H1 (cell line): Measurements from ENCODE around the gene PPFIA2. TPM values are rescaled to one million over a fixed set of nuclear protein-coding genes. Genes with fewer than 3 reads are reported as not detected.

Source experiments
- CTCF ChIA-PET: fragments of 300-600 bp; sonication (Branson Sonifier 250); formaldehyde crosslinking; loops from one replicate; lab custom pipeline; 2021; ENCODE audit not compliant: partially characterized antibody; lab: Charles Lee
- POLR2A ChIA-PET: fragments of 300-600 bp; sonication (Branson Sonifier 250); formaldehyde crosslinking; loops from one replicate; lab custom pipeline; 2021; ENCODE audit warnings: inconsistent platforms; ENCODE audit not compliant: partially characterized antibody; lab: Charles Lee
- DNase-seq, 2 experiments: peaks; one replicate each; pipeline versions ENCODE4 v3.0.0 to v3.0.0-alpha.2; 2010 to 2022; ENCODE audit warnings: low spot score in 2 of 2, low read depth in 1 of 2, mixed read lengths in 1 of 2
- FAIRE-seq: peaks from 2 replicates; lab custom pipeline; 2011; peaks lifted over from hg19 to GRCh38; lab: Jason Lieb, UNC
- H2AFZ ChIP-seq: 2 replicates; pipeline ENCODE4 v1.8.1; 2012; ENCODE audit warnings: low read length, inconsistent platforms
- H2AK5ac ChIP-seq: 2 replicates; pipeline ENCODE4 v1.6.1; 2013; ENCODE audit warnings: low read depth, low read length
- H2BK120ac ChIP-seq: replicated peaks from 2 replicates; pipeline ENCODE3; 2013; ENCODE audit warnings: low read depth, low read length, inconsistent platforms
- H2BK12ac ChIP-seq: 2 replicates; pipeline ENCODE4 v1.6.1; 2013; ENCODE audit warnings: low read depth, low read length
- H2BK15ac ChIP-seq: 2 replicates; pipeline ENCODE4 v1.6.1; 2013; ENCODE audit warnings: low read length
- H2BK20ac ChIP-seq: 2 replicates; pipeline ENCODE4 v1.6.1; 2013; ENCODE audit warnings: low read length
- H2BK5ac ChIP-seq: 2 replicates; pipeline ENCODE4 v1.6.1; 2013; ENCODE audit warnings: low read depth, low read length
- H3K14ac ChIP-seq: 2 replicates; pipeline ENCODE4 v1.6.1; 2013; ENCODE audit warnings: inconsistent platforms; ENCODE audit not compliant: insufficient read length
- H3K18ac ChIP-seq: 2 replicates; pipeline ENCODE4 v1.6.1; 2013; ENCODE audit warnings: low read length; ENCODE audit errors: extremely low read depth
- H3K23ac ChIP-seq: 2 replicates; pipeline ENCODE4 v1.6.1; 2013; ENCODE audit warnings: inconsistent platforms; ENCODE audit not compliant: insufficient read length
- H3K23me2 ChIP-seq: 2 replicates; pipeline ENCODE4 v1.6.1; 2013; ENCODE audit warnings: low read depth, low read length
- H3K27ac ChIP-seq: 2 replicates; pipeline ENCODE4 v1.6.1; 2011; ENCODE audit warnings: low read depth, low read length, inconsistent platforms
- H3K27me3 ChIP-seq, 4 experiments: replicated peaks in 1 of 4; 1 replicate in 1 of 4; 2 replicates in 3 of 4; pipeline versions ENCODE4 v1.6.1 to v1.8.1; 2011 to 2013; ENCODE audit warnings: low read length in 3 of 4, mild to moderate bottlenecking in 3 of 4, inconsistent platforms in 2 of 4, mixed read lengths in 2 of 4, moderate library complexity in 1 of 4; ENCODE audit not compliant: control insufficient read depth in 3 of 4, insufficient read depth in 3 of 4; ENCODE audit errors: extremely low read depth in 1 of 4
- H3K36me3 ChIP-seq, 4 experiments: 2 replicates each; pipeline versions ENCODE4 v1.6.1 to v1.8.1; 2011 to 2013; ENCODE audit warnings: mild to moderate bottlenecking in 4 of 4, low read length in 3 of 4, moderate library complexity in 2 of 4, control low read depth in 1 of 4, inconsistent platforms in 1 of 4; ENCODE audit not compliant: insufficient read depth in 4 of 4, control insufficient read depth in 2 of 4
- H3K4ac ChIP-seq: replicated peaks from 2 replicates; pipeline ENCODE3; 2013; ENCODE audit warnings: low read length, low read depth, mixed read lengths, inconsistent platforms; ENCODE audit not compliant: insufficient read length
- H3K4me1 ChIP-seq, 4 experiments: replicated peaks in 1 of 4; 1 replicate in 1 of 4; 2 replicates in 3 of 4; pipeline versions ENCODE4 v1.6.1 to v1.8.1; 2011 to 2013; ENCODE audit warnings: low read length in 3 of 4, inconsistent platforms in 2 of 4, mixed read lengths in 1 of 4; ENCODE audit not compliant: insufficient read depth in 4 of 4, control insufficient read depth in 3 of 4
- H3K4me2 ChIP-seq, 2 experiments: 2 replicates each; pipeline versions ENCODE4 v1.6.1 to v1.8.1; 2011 to 2013; ENCODE audit warnings: low read depth in 2 of 2, low read length in 2 of 2, control low read depth in 1 of 2, inconsistent platforms in 1 of 2, mild to moderate bottlenecking in 1 of 2; ENCODE audit not compliant: insufficient read depth in 1 of 2
- H3K4me3 ChIP-seq, 4 experiments: fragments of 200-600, 300-600 bp in 1 of 4; sonication (generic), shearing (Covaris generic), sonication (Bioruptor Twin) in 1 of 4; 2 replicates each; pipeline versions ENCODE4 v1.5.1 to v1.8.1; 2011 to 2016; ENCODE audit warnings: low read length in 4 of 4, low read depth in 3 of 4, control low read depth in 2 of 4, inconsistent platforms in 2 of 4, mild to moderate bottlenecking in 2 of 4, mixed read lengths in 1 of 4, moderate library complexity in 1 of 4; ENCODE audit not compliant: insufficient read depth in 2 of 4; ENCODE audit errors: extremely low read depth in 1 of 4
- H3K56ac ChIP-seq: replicated peaks from 2 replicates; pipeline ENCODE3; 2013; ENCODE audit warnings: low read depth, mild to moderate bottlenecking, mixed read lengths, low read length, inconsistent platforms; ENCODE audit not compliant: insufficient read length
- H3K79me1 ChIP-seq: 2 replicates; pipeline ENCODE4 v1.6.1; 2013; ENCODE audit warnings: low read depth, low read length, control low read depth
- H3K79me2 ChIP-seq, 2 experiments: 2 replicates each; pipeline versions ENCODE4 v1.6.1 to v1.8.1; 2012 to 2013; ENCODE audit warnings: low read length in 2 of 2, mild to moderate bottlenecking in 2 of 2, inconsistent platforms in 1 of 2; ENCODE audit not compliant: insufficient read depth in 2 of 2, control insufficient read depth in 1 of 2
- H3K9ac ChIP-seq, 4 experiments: replicated peaks in 1 of 4; 1 replicate in 1 of 4; 2 replicates in 3 of 4; pipeline versions ENCODE4 v1.6.1 to v1.8.1; 2011 to 2013; ENCODE audit warnings: low read depth in 3 of 4, low read length in 3 of 4, control low read depth in 2 of 4, mild to moderate bottlenecking in 2 of 4, moderate library complexity in 2 of 4, inconsistent platforms in 1 of 4; ENCODE audit errors: extremely low read depth in 1 of 4
- H3K9me3 ChIP-seq, 2 experiments: 2 replicates each; pipeline versions ENCODE4 v1.6.1 to v1.8.1; 2012 to 2013; ENCODE audit warnings: mild to moderate bottlenecking in 2 of 2, moderate library complexity in 2 of 2, control low read depth in 1 of 2, inconsistent platforms in 1 of 2, low read depth in 1 of 2, low read length in 1 of 2, mixed read lengths in 1 of 2; ENCODE audit not compliant: insufficient read depth in 2 of 2
- H4K20me1 ChIP-seq, 2 experiments: replicated peaks in 1 of 2; 2 replicates each; pipeline versions ENCODE3 to v1.8.1; 2011 to 2013; ENCODE audit warnings: inconsistent platforms in 2 of 2, low read length in 2 of 2, mild to moderate bottlenecking in 1 of 2; ENCODE audit not compliant: insufficient read depth in 2 of 2, control insufficient read depth in 1 of 2
- H4K5ac ChIP-seq: 2 replicates; pipeline ENCODE4 v1.6.1; 2013; ENCODE audit warnings: low read length, low read depth, mixed read lengths, inconsistent platforms; ENCODE audit not compliant: insufficient read length
- H4K8ac ChIP-seq: 2 replicates; pipeline ENCODE4 v1.8.0; 2013; ENCODE audit warnings: mild to moderate bottlenecking, moderate library complexity, low read length, inconsistent platforms; ENCODE audit not compliant: insufficient read depth; ENCODE audit errors: extremely low read depth
- H4K91ac ChIP-seq: replicated peaks from 2 replicates; pipeline ENCODE3; 2013; ENCODE audit warnings: low read length, mixed read lengths, inconsistent platforms; ENCODE audit not compliant: insufficient read length
- ASH2L ChIP-seq: fragments of 200-600, 300-600 bp; sonication (generic); IDR thresholded peaks from one replicate; pipeline ENCODE4 v1.7.1; 2017; ENCODE audit warnings: low read length
- BACH1 ChIP-seq: IDR thresholded peaks from 2 replicates; pipeline ENCODE4 v1.6.1; 2012; ENCODE audit warnings: low read length, improper control_type of control experiment
- BRCA1 ChIP-seq: IDR thresholded peaks from 2 replicates; pipeline ENCODE4 v1.6.1; 2012; ENCODE audit warnings: low read depth, low read length, improper control_type of control experiment
- CBX5 ChIP-seq: fragments of 300-800, 300-1000 bp; sonication (generic); IDR thresholded peaks from 2 replicates; pipeline ENCODE4 v1.7.1; 2016; ENCODE audit warnings: antibody characterized with exemption, low read length, low read depth
- CEBPB ChIP-seq: IDR thresholded peaks from 2 replicates; pipeline ENCODE4 v1.6.1; 2012; ENCODE audit warnings: low read depth, low read length
- CREB1 ChIP-seq: IDR thresholded peaks from 2 replicates; pipeline ENCODE4 v1.6.1; 2012; ENCODE audit warnings: inconsistent platforms
- CTBP2 ChIP-seq: IDR thresholded peaks from 2 replicates; pipeline ENCODE4 v1.7.0; 2011; ENCODE audit warnings: borderline replicate concordance, mild to moderate bottlenecking, moderate library complexity, mixed read lengths, low read length; ENCODE audit not compliant: insufficient read depth, insufficient read length
- EZH2 ChIP-seq: fragments of 200-600 bp; sonication (generic); IDR thresholded peaks from 2 replicates; pipeline ENCODE4 v1.7.1; 2012; ENCODE audit warnings: low read depth, mild to moderate bottlenecking, moderate library complexity, low read length, inconsistent platforms; ENCODE audit not compliant: severe bottlenecking
- FOSL1 ChIP-seq: IDR thresholded peaks from 2 replicates; pipeline ENCODE4 v1.6.1; 2011; ENCODE audit warnings: mild to moderate bottlenecking, low read depth, low read length, moderate library complexity; ENCODE audit not compliant: insufficient read depth
- GABPA ChIP-seq: IDR thresholded peaks from 2 replicates; pipeline ENCODE4 v1.6.1; 2011; ENCODE audit warnings: mild to moderate bottlenecking, low read length, moderate library complexity, borderline replicate concordance; ENCODE audit not compliant: insufficient read depth
- KDM1A ChIP-seq: fragments of 200-600, 300-600 bp; sonication (generic); IDR thresholded peaks from 2 replicates; pipeline ENCODE4 v1.7.1; 2016; ENCODE audit warnings: mild to moderate bottlenecking, low read length, borderline replicate concordance
- RNF2 ChIP-seq: fragments of 200-900, 300-1000 bp; sonication (generic); IDR thresholded peaks from 2 replicates; pipeline ENCODE4 v1.7.1; 2016; ENCODE audit warnings: borderline replicate concordance, low read depth, mild to moderate bottlenecking, antibody characterized with exemption, low read length; ENCODE audit not compliant: poor library complexity, severe bottlenecking; ENCODE audit errors: missing control alignments
- RXRA ChIP-seq: IDR thresholded peaks from 2 replicates; pipeline ENCODE4 v1.6.1; 2011; ENCODE audit warnings: low read depth, mild to moderate bottlenecking, low read length, moderate library complexity; ENCODE audit not compliant: insufficient read depth
- SAP30 ChIP-seq: fragments of 300-600 bp; sonication (generic); IDR thresholded peaks from 2 replicates; pipeline ENCODE4 v1.7.1; 2012; ENCODE audit warnings: low read length, moderate library complexity, mild to moderate bottlenecking, inconsistent platforms; ENCODE audit not compliant: insufficient read depth, insufficient replicate concordance
- YY1 ChIP-seq: IDR thresholded peaks from 2 replicates; pipeline ENCODE4 v1.6.1; 2011; ENCODE audit warnings: low read depth, mild to moderate bottlenecking, low read length
- WGBS, 2 experiments: shearing (Covaris generic) in 1 of 2; methylation state at CpG; one replicate each; pipeline versions ENCODE4 v1.1.6 to v1.1.7; 2013 to 2015; ENCODE audit warnings: low lambda C conversion rate in 2 of 2, mixed read lengths in 2 of 2, inconsistent platforms in 1 of 2, low coverage in 1 of 2, missing lambda C conversion rate in 1 of 2; ENCODE audit not compliant: insufficient replicate concordance in 2 of 2, insufficient coverage in 1 of 2, insufficient read length in 1 of 2; ENCODE audit errors: extremely low coverage in 1 of 2, missing lambda C conversion rate in 1 of 2; 5-methylcytosine and 5-hydroxymethylcytosine counted together
- polyA plus RNA-seq, 7 experiments: library from polyadenylated mRNA; depleted of rRNA in 3 of 7; stranded (reverse) in 5 of 7; unstranded in 2 of 7; fragments of >200 nt in 5 of 7; fragments of 200-250 nt in 2 of 7; gene quantifications; 1 replicate in 5 of 7; 2 replicates in 1 of 7; 4 replicates in 1 of 7; pipeline versions ENCODE4 v1.2.1 to v1.2.3, GENCODE V29; 2011 to 2013; ENCODE audit warnings: missing spikeins in 2 of 7, mixed read lengths in 2 of 7
- total RNA-seq: library from RNA; stranded (reverse); fragmentation: NEBNext Ultra II Directional; extraction: Animal tissue kit (Norgen Biotek cat#: 25700); gene quantifications from 2 replicates; pipeline ENCODE4 v1.2.1, GENCODE V29; 2021

Gene PPFIA2
- total and polyA plus RNA-seq, 2 of the 8 experiments (the other 6 are each of a cell fraction or from before 2014, with no cell fraction given), result 1.2 to 1.8 TPM

DNA sequence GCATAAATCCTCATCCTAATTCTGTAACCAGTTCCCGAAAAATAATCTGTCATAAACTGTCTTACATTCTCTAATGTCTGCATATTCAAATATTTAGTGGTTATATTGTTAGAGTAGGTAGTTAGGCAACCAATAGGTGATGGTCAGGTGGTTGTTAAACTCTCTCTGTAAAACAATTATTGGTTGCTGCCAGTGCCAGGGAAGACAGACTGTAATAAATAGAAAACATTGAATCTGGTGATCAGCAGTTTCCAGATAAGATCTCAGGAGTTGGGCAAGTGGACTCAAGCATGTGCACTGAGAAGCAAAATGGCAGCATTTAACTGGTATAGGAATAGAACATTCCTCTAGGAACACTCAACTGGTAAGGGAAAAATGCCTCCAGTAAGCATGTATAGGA, 355.8 kb downstream of the PPFIA2 start:
- H2BK12ac ChIP-seq, result no peak overlapping the region
- no peak overlapping the region for H2AK5ac ChIP-seq
- ChIA-PET POLR2A (no interaction called here), CTCF (no interaction called here)
- H3K79me2 ChIP-seq, result no peaks in the 10 kb centered on the region
- 85% methylated on average over 1 of the region's 1 CpG; no CpG with 5 or more reads in 1 of the 2 experiments for WGBS, 2 experiments
- no peaks in the 10 kb centered on the region for H4K20me1 ChIP-seq
- H3K27ac ChIP-seq, result no peak overlapping the region
- no peak for FAIRE-seq
- H4K8ac ChIP-seq, result no peak overlapping the region
- no peak overlapping the region for H3K18ac ChIP-seq
- no peak overlapping the region for H4K91ac ChIP-seq
- H2AFZ ChIP-seq, result no peak overlapping the region
- no peak overlapping the region for H2BK20ac ChIP-seq
- no peak overlapping the region for H3K9ac ChIP-seq
- no peak overlapping the region for H3K4ac ChIP-seq
- H3K79me1 ChIP-seq, result no peaks in the 10 kb centered on the region
- no peak overlapping the region for H3K23ac ChIP-seq
- H2BK120ac ChIP-seq, result no peak overlapping the region
- no peak overlapping the region for H3K4me2 ChIP-seq
- H3K4me1 ChIP-seq, result no peaks in the 10 kb centered on the region
- no peak overlapping the region for H2BK5ac ChIP-seq
- H3K36me3 ChIP-seq, result no peaks in the 10 kb centered on the region
- H3K23me2 ChIP-seq, result no peaks in the 10 kb centered on the region
- H3K14ac ChIP-seq, result no peak overlapping the region
- no peak overlapping the region for H3K4me3 ChIP-seq
- no peak for DNase-seq
- no peak overlapping the region for H2BK15ac ChIP-seq
- no peak overlapping the region for H4K5ac ChIP-seq
- H3K9me3 ChIP-seq, result no peaks in the 10 kb centered on the region
- no peak overlapping the region for H3K56ac ChIP-seq
- H3K27me3 ChIP-seq, result no peaks in the 10 kb centered on the region
- TF ChIP-seq BACH1, result no peak
- TF ChIP-seq GABPA, result no peak
- no peak for TF ChIP-seq CREB1
- TF ChIP-seq RNF2, result no peak
- TF ChIP-seq RXRA, result no peak
- no peak for TF ChIP-seq CBX5
- TF ChIP-seq ASH2L, result no peak
- TF ChIP-seq BRCA1, result no peak
- TF ChIP-seq CEBPB, result no peak
- TF ChIP-seq FOSL1, result no peak
- TF ChIP-seq CTBP2, result no peak
- TF ChIP-seq YY1, result no peak
- no peak for TF ChIP-seq EZH2
- no peak for TF ChIP-seq SAP30
- TF ChIP-seq KDM1A, result no peak
